HEK293 (cell line): ENCODE results near the gene IER2.

Experiments
- CTCF ChIA-PET: fragments of 350-600 bp; formaldehyde crosslinking; extraction: SDS; loops from one replicate; lab custom pipeline; 2021; ENCODE audit warnings: antibody characterized with exemption; lab: Yijun Ruan, JAX
- POLR2A ChIA-PET: fragments of 300-600 bp; formaldehyde crosslinking; extraction: SDS; loops from one replicate; lab custom pipeline; 2020; ENCODE audit warnings: antibody characterized with exemption, inconsistent platforms; lab: Yijun Ruan, JAX
- H3K27ac ChIP-seq: fragments of 200-500 bp; sonication (Bioruptor generic); 2 replicates; pipeline ENCODE4 v1.5.1; 2014; ENCODE audit warnings: low read depth, low read length, control low read depth, inconsistent platforms; ENCODE audit errors: extremely low read depth
- H3K36me3 ChIP-seq, 2 experiments: fragments of 200-500 bp in 1 of 2; sonication (Bioruptor generic) in 1 of 2; 1 replicate in 1 of 2; 2 replicates in 1 of 2; pipeline ENCODE4 v1.5.1; 2014 to 2017; ENCODE audit warnings: inconsistent platforms in 2 of 2, low read length in 2 of 2; ENCODE audit not compliant: control insufficient read depth in 2 of 2, insufficient read depth in 1 of 2
- H3K4me1 ChIP-seq: fragments of 200-500 bp; sonication (Bioruptor generic); 2 replicates; pipeline ENCODE4 v1.5.1; 2014; ENCODE audit warnings: mild to moderate bottlenecking, low read length, inconsistent platforms; ENCODE audit not compliant: control insufficient read depth, insufficient read depth
- H3K4me3 ChIP-seq: 2 replicates; pipeline ENCODE4 v1.5.1; 2011; ENCODE audit warnings: low read depth, mild to moderate bottlenecking, control low read depth, low read length, moderate library complexity
- H3K9me3 ChIP-seq: fragments of 200-500 bp; sonication (Bioruptor generic); 2 replicates; pipeline ENCODE4 v1.5.1; 2014; ENCODE audit warnings: low read depth, low read length, inconsistent platforms; ENCODE audit not compliant: control insufficient read depth, insufficient read depth
- BCL6B ChIP-seq: fragments of 450-650 bp; formaldehyde crosslinking; IDR thresholded peaks from 2 replicates; pipeline ENCODE4 v1.5.1; 2017; ENCODE audit warnings: missing biosample characterization, missing genetic modification characterization
- GLI2 ChIP-seq: fragments of 450-650 bp; formaldehyde crosslinking; IDR thresholded peaks from 2 replicates; pipeline ENCODE4; 2017; ENCODE audit warnings: missing biosample characterization, missing genetic modification characterization, low read depth, borderline replicate concordance
- IKZF3 ChIP-seq: fragments of 450-650 bp; IDR thresholded peaks from 2 replicates; pipeline ENCODE4 v1.5.0; 2018; ENCODE audit warnings: missing biosample characterization, mild to moderate bottlenecking, missing genetic modification characterization, moderate library complexity
- KLF8 ChIP-seq: fragments of 450-650 bp; formaldehyde crosslinking; IDR thresholded peaks from 2 replicates; pipeline ENCODE4 v1.5.1; 2016; ENCODE audit warnings: missing biosample characterization, missing genetic modification characterization
- OSR2 ChIP-seq: fragments of 450-650 bp; formaldehyde crosslinking; IDR thresholded peaks from 2 replicates; pipeline ENCODE4 v1.5.1; 2016; ENCODE audit warnings: missing biosample characterization, missing genetic modification characterization
- REST ChIP-seq: fragments of 450-650 bp; formaldehyde crosslinking; IDR thresholded peaks from 2 replicates; pipeline ENCODE4 v1.5.1; 2016; ENCODE audit warnings: missing biosample characterization, missing genetic modification characterization
- TRIM28 ChIP-seq: IDR thresholded peaks from 2 replicates; pipeline ENCODE4 v1.6.1; 2011; ENCODE audit warnings: low read length, control low read depth, borderline replicate concordance
- ZBTB49 ChIP-seq: fragments of 450-650 bp; formaldehyde crosslinking; IDR thresholded peaks from 2 replicates; pipeline ENCODE4 v1.5.1; 2016; ENCODE audit warnings: missing biosample characterization, missing genetic modification characterization, low read depth
- ZFHX2 ChIP-seq: fragments of 450-650 bp; formaldehyde crosslinking; conservative IDR thresholded peaks from 2 replicates; pipeline ENCODE4 v1.5.1; 2016; ENCODE audit warnings: missing biosample characterization, missing genetic modification characterization
- ZNF23 ChIP-seq: fragments of 450-650 bp; formaldehyde crosslinking; IDR thresholded peaks from 2 replicates; pipeline ENCODE4 v1.5.1; 2016; ENCODE audit warnings: missing biosample characterization, missing genetic modification characterization, borderline replicate concordance
- ZNF26 ChIP-seq: fragments of 450-650 bp; formaldehyde crosslinking; IDR thresholded peaks from 2 replicates; pipeline ENCODE4 v1.5.1; 2016; ENCODE audit warnings: missing biosample characterization, missing genetic modification characterization
- ZNF350 ChIP-seq: fragments of 450-650 bp; formaldehyde crosslinking; IDR thresholded peaks from 2 replicates; pipeline ENCODE4 v1.5.0; 2017; ENCODE audit warnings: missing biosample characterization, mild to moderate bottlenecking, missing genetic modification characterization
- ZNF530 ChIP-seq: fragments of 450-650 bp; formaldehyde crosslinking; IDR thresholded peaks from 2 replicates; pipeline ENCODE4 v1.5.1; 2016; ENCODE audit warnings: low read depth, missing biosample characterization, missing genetic modification characterization
- ZNF558 ChIP-seq: fragments of 450-650 bp; formaldehyde crosslinking; IDR thresholded peaks from 2 replicates; pipeline ENCODE4 v1.5.1; 2016; ENCODE audit warnings: missing biosample characterization, missing genetic modification characterization
- ZNF571 ChIP-seq: fragments of 450-650 bp; formaldehyde crosslinking; IDR thresholded peaks from 2 replicates; pipeline ENCODE4 v1.5.0; 2017; ENCODE audit warnings: missing biosample characterization, missing genetic modification characterization
- ZNF585B ChIP-seq: fragments of 450-650 bp; formaldehyde crosslinking; IDR thresholded peaks from 2 replicates; pipeline ENCODE4 v1.5.1; 2016; ENCODE audit warnings: missing biosample characterization, missing genetic modification characterization
- ZNF654 ChIP-seq: fragments of 450-650 bp; formaldehyde crosslinking; IDR thresholded peaks from 2 replicates; pipeline ENCODE4 v1.5.1; 2016; ENCODE audit warnings: low read depth, missing biosample characterization, missing genetic modification characterization
- ZNF76 ChIP-seq: fragments of 450-650 bp; formaldehyde crosslinking; IDR thresholded peaks from 2 replicates; pipeline ENCODE4; 2016; ENCODE audit warnings: low read depth, missing biosample characterization, missing genetic modification characterization, borderline replicate concordance
- ZNF785 ChIP-seq: fragments of 450-650 bp; formaldehyde crosslinking; IDR thresholded peaks from 2 replicates; pipeline ENCODE4 v1.5.1; 2016; ENCODE audit warnings: missing biosample characterization, missing genetic modification characterization

The IER2 gene

GRCh38 chr19:13116282-13117175 lies 33.7 kb upstream of the IER2 start, which contains the start of gene TRMT1 (continued):
- no peak for TF ChIP-seq ZNF585B (tag by site-specific recombination)
- TF ChIP-seq ZNF23 (tag by site-specific recombination) = no peak
- TF ChIP-seq KLF8 = peak; percentile 88
- TF ChIP-seq TRIM28 = peak; percentile 31; the same call in 1 of the 2 replicates
- no peak for TF ChIP-seq ZNF571 (tag by site-specific recombination)
- no peak for TF ChIP-seq OSR2 (tag by site-specific recombination)
- TF ChIP-seq ZNF785 = no peak
- TF ChIP-seq ZNF654 (tag by site-specific recombination) = no peak
- TF ChIP-seq ZNF76 (tag by site-specific recombination) = peak; percentile 68
- peak; percentile 82 for TF ChIP-seq ZNF558 (tag by site-specific recombination)
- TF ChIP-seq ZNF26 (tag by site-specific recombination) = no peak

- H3K4me3 ChIP-seq = peak overlapping the region; percentile 81
- no peaks in the 10 kb centered on the region for H3K9me3 ChIP-seq
- peaks cover 14 to 54% of the 10 kb centered on the region in 2 experiments; a peak in 2 of 3 replicates for H3K36me3 ChIP-seq
- TF ChIP-seq GLI2 (no peak), ZNF350 (tag by site-specific recombination) (no peak), BCL6B (tag by site-specific recombination) (0 out of 2 replicates have a peak, but pooled peaks have one; percentile 31)
- H3K4me1 ChIP-seq = peaks cover 7% of the 10 kb centered on the region
- no peak overlapping the region for H3K27ac ChIP-seq
- CTCF ChIA-PET = interaction anchor here (0.6 to 2.3 kb wide), 5 partner anchors 38 to 358 kb away, joined by 3 to 13 read pairs (median 4); no protein-coding TSS in a partner anchor
- POLR2A ChIA-PET = interaction anchor here (0.7 to 4.0 kb wide), 7 partner anchors 9 to 152 kb away, joined by 3 to 48 read pairs (median 4); no protein-coding TSS in a partner anchor
Measured at GRCh38 chr19:13117176-13117771, 32.9 kb upstream of the IER2 start.

- Histone ChIP-seq H3K27ac (peak within 1 kb of the TSS; percentile 98), H3K4me1 (peaks cover 7% of the 10 kb centered on the region), H3K9me3 (no peaks in the 10 kb centered on the region), H3K36me3 (peaks cover 14 to 52% of the 10 kb centered on the region in 2 experiments; a peak in 2 of 3 replicates), H3K4me3 (peak within 1 kb of the TSS; percentile 93)
- ChIA-PET POLR2A (interaction anchor here (0.5 to 4.2 kb wide), 13 partner anchors 10 to 1017 kb away, joined by 3 to 48 read pairs (median 4); partner anchors contain the start of genes GCDH, IER2 and STX10), CTCF (interaction anchor here (0.6 to 2.3 kb wide), 5 partner anchors 37 to 358 kb away, joined by 3 to 13 read pairs (median 4); no protein-coding TSS in a partner anchor)
- TF ChIP-seq IKZF3 (tag by site-specific recombination) (no peak), REST (no peak), ZBTB49 (tag by site-specific recombination) (no peak), ZFHX2 (tag by site-specific recombination) (peak; percentile 27), ZNF26 (tag by site-specific recombination) (no peak), ZNF530 (tag by site-specific recombination) (no peak)
Measured at GRCh38 chr19:13117772-13118423, 32.3 kb upstream of the IER2 start, which contains the start of gene NACC1. NACC1 (plus strand) TSS chr19:13118264; CDS start chr19:13135208, 16,944 bp downstream.
